ENCODE data around the gene SEL1L3.

The SEL1L3 gene

GRCh38 chr4:25847329-25847728, 15.5 kb downstream of the SEL1L3 start:
- Histone ChIP-seq H3K27ac (ENCODE audit: low read length) (no peak overlapping the region), H3K79me2 (ENCODE audit: low read length) (peaks cover 36% of the 10 kb centered on the region), H3K36me3 (replicated peaks; ENCODE audit: low read depth, low read length) (peaks cover 40% of the 10 kb centered on the region), H3K4me2 (ENCODE audit: low read length) (no peak overlapping the region), H3K27me3 (ENCODE audit: low read depth, low read length) (no peaks in the 10 kb centered on the region), H3K9me3 (ENCODE audit: insufficient read depth, low read length) (no peaks in the 10 kb centered on the region), H4K20me1 (ENCODE audit: insufficient read depth, low read length) (peaks cover 92% of the 10 kb centered on the region), H3K4me1 (ENCODE audit: low read length) (peaks cover 28% of the 10 kb centered on the region), H3K9ac (ENCODE audit: low read length) (no peak overlapping the region), H2AFZ (ENCODE audit: low read depth, low read length) (no peak overlapping the region), H3K4me3 (ENCODE audit: low read length) (no peak overlapping the region)
- TF ChIP-seq EZH2phosphoT487 (IDR thresholded peaks at IDR 0.05; ENCODE audit: low read depth): no peak
- TF ChIP-seq, protein P1, sequence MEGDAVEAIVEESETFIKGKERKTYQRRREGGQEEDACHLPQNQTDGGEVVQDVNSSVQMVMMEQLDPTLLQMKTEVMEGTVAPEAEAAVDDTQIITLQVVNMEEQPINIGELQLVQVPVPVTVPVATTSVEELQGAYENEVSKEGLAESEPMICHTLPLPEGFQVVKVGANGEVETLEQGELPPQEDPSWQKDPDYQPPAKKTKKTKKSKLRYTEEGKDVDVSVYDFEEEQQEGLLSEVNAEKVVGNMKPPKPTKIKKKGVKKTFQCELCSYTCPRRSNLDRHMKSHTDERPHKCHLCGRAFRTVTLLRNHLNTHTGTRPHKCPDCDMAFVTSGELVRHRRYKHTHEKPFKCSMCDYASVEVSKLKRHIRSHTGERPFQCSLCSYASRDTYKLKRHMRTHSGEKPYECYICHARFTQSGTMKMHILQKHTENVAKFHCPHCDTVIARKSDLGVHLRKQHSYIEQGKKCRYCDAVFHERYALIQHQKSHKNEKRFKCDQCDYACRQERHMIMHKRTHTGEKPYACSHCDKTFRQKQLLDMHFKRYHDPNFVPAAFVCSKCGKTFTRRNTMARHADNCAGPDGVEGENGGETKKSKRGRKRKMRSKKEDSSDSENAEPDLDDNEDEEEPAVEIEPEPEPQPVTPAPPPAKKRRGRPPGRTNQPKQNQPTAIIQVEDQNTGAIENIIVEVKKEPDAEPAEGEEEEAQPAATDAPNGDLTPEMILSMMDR (IDR thresholded peaks at IDR 0.05; ENCODE audit: low read depth, low read length): no peak

- H3K9me3 ChIP-seq (ENCODE audit: insufficient read depth, low read length): no peaks in the 10 kb centered on the region
- 0 out of 2 replicates have a peak overlapping the region, but pooled peaks have one; percentile 7 for H3K4me2 ChIP-seq (ENCODE audit: low read length)
- TF ChIP-seq EZH2phosphoT487 (IDR thresholded peaks at IDR 0.05; ENCODE audit: low read depth): no peak
- TF ChIP-seq, protein P1 (IDR thresholded peaks at IDR 0.05; ENCODE audit: low read depth, low read length): no peak
- no peak overlapping the region for H3K27ac ChIP-seq (ENCODE audit: low read length)
- no peak overlapping the region for H3K4me3 ChIP-seq (ENCODE audit: low read length)
- H3K27me3 ChIP-seq (ENCODE audit: low read depth, low read length): no peaks in the 10 kb centered on the region
- H3K79me2 ChIP-seq (ENCODE audit: low read length): peaks cover 29% of the 10 kb centered on the region
- H2AFZ ChIP-seq (ENCODE audit: low read depth, low read length): no peak overlapping the region
- peaks cover 90% of the 10 kb centered on the region for H4K20me1 ChIP-seq (ENCODE audit: insufficient read depth, low read length)
- H3K9ac ChIP-seq (ENCODE audit: low read length): no peak overlapping the region
- peaks cover 34% of the 10 kb centered on the region for H3K4me1 ChIP-seq (ENCODE audit: low read length)
- H3K36me3 ChIP-seq (replicated peaks; ENCODE audit: low read depth, low read length): peaks cover 40% of the 10 kb centered on the region
Observed at GRCh38 chr4:25845841-25846653, 16.7 kb downstream of the SEL1L3 start.

DNA sequence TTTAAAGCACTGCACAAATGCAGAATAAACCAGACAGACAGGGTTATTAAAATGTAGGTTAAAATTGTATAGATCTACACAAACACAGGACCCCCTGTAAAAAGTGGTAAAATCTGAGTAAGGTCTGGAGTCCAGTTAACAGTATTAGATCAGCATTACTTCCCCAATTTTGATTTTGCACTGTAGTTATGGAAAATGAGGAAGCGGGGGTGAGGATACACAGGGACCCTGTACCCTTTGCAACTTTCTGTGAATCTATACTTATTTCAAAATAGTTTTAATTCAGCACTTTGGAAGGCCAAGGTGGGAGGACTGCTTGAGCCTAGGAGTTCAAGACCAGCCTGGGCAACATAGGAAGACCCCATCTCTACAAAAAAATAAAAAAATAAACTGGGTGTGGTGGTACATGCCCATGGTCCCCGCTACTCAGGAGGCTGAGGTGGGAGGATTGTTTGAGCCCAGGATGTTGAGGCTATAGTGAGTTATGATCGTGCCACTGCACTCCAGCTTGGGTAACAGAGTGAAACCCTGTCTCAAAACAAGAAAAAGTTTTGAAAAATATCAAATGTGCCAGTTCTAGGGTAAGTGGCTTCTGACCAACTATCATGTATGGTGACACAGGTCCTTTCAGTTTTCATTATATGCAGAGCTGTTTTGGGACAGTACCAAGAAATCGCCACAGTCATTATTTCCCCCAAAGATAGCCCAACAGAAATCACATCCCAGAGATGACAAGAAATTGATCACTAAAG, 17.7 kb downstream of the SEL1L3 start:
- peaks cover 34% of the 10 kb centered on the region for H3K4me1 ChIP-seq (ENCODE audit: low read length)
- no peak overlapping the region for H2AFZ ChIP-seq (ENCODE audit: low read depth, low read length)
- H3K9me3 ChIP-seq (ENCODE audit: insufficient read depth, low read length): no peaks in the 10 kb centered on the region
- no peak overlapping the region for H3K27ac ChIP-seq (ENCODE audit: low read length)
- H3K36me3 ChIP-seq (replicated peaks; ENCODE audit: low read depth, low read length): peaks cover 37% of the 10 kb centered on the region
- peaks cover 91% of the 10 kb centered on the region for H4K20me1 ChIP-seq (ENCODE audit: insufficient read depth, low read length)
- peak overlapping the region; percentile 12; the same call in 1 of the 2 replicates for H3K4me2 ChIP-seq (ENCODE audit: low read length)
- TF ChIP-seq, protein P1 (IDR thresholded peaks at IDR 0.05; ENCODE audit: low read depth, low read length): no peak
- TF ChIP-seq EZH2phosphoT487 (IDR thresholded peaks at IDR 0.05; ENCODE audit: low read depth): no peak
- H3K79me2 ChIP-seq (ENCODE audit: low read length): peaks cover 31% of the 10 kb centered on the region
- no peak overlapping the region for H3K4me3 ChIP-seq (ENCODE audit: low read length)
- H3K9ac ChIP-seq (ENCODE audit: low read length): no peak overlapping the region
- no peaks in the 10 kb centered on the region for H3K27me3 ChIP-seq (ENCODE audit: low read depth, low read length)
